Measurements from ENCODE around the gene ITPRID2.

ITPRID2 gene

DNA sequence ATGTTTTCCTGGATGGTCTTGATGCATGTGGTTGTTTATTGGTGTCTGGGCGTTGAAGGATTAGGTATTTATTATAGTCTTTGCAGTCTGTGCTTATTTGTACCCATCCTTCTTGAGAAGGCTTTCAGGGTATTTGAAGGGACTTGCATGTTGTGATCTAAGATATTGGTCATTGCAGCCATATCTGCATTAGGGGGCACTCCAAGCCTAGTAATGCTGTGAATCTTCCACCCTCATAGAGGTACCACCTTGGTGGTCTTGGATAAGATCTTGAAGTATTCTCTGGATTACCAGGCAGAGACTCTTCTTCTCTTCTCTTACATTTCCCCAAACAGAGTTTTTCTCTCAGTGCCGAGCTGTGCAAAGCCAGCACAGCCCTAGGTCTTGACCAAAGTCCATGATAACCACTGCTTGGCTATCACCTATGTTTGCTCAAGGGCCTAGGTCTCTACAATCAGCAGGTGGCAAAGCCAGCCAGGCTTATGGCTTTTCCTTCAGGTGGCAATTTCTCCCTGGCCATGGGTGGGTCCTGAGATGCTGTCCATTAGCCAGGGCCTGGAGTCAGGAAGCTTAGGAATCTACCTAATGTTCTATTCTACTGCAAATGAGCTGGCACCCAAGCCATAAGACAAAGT, 78.7 kb downstream of the ITPRID2 start:
- no peak for DNase-seq

DNA sequence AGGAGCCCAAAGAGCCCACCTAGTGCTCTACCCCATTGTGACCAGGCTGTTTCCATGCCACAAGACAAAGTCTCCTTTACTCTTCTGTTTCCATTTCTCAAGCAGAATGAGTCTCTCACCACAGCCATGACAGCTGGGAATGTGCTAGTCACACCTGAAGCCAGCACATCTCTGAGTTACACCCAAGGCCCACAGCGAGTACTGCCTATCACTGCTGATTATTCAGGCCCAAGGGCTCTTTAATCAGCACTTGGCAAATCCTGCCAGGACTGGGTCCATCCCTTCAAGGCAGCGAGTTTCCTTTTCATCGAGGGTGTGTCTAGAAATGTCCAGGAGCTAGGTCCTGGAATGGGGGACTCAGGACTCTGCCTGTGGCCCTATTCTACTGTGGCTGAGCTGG, 79.5 kb downstream of the ITPRID2 start:
- DNase-seq: no peak

DNA sequence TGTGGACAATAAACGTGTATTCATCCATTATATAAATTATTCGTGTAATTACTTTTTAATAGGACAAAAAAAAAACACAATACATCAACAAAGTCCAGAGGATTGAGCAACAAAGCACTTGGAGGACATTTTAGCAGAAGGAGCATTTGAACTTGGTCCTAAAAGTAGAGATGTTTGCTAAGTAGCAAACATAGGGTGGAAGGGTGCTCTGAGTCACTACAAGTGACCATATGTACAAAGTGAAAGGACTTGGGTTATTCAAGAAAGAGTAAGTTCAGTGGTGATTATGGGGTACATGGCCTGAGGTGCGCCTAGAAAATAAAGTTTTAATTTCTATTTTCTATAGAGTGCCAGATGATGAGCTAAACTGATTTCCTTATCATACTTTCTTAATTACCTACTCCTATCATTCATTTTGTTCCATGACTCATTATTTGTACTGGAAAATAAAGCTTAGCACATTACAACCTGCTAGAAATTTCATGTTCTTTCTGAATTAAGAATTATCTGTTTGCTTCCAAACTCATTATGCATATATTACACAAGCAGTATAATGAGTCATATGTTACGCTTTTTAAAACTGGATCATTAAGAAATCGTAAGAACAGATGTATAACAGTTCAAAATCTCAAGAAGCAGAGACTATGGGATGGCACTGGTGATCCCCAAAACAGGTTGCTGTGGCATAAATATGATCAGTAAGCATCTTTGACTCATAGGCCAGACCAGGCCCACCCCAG, 81.1 kb downstream of the ITPRID2 start:
- DNase-seq: no peak

DNA sequence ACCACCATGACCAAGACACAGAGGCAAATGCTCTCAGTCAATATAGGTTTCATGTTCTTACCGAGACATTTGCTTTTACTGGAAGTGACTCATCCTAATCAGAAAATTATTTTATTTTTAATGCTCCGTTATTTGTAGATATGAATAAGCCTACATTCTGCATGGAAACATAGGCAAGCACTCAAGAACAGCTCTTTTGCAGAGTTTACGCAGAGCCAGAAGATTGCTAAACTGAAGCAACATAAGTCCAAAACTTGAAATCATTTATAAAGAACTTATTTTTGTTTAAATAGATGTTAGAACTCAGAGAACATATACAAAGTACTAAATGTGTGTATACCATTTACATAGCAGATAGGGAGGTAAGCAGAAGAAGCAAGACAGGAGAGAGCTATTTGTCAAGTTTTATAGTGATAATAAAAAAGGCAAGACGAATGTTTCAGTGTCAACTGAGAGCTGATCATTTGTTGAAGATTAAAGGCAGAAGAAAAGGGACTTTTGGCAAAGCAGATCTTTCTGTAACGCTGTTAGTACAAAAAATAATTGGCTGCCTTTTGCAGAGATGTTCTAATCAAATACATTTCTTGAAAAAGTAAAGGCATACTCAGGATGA, 81.7 kb downstream of the ITPRID2 start:
- DNase-seq: no peak

DNA sequence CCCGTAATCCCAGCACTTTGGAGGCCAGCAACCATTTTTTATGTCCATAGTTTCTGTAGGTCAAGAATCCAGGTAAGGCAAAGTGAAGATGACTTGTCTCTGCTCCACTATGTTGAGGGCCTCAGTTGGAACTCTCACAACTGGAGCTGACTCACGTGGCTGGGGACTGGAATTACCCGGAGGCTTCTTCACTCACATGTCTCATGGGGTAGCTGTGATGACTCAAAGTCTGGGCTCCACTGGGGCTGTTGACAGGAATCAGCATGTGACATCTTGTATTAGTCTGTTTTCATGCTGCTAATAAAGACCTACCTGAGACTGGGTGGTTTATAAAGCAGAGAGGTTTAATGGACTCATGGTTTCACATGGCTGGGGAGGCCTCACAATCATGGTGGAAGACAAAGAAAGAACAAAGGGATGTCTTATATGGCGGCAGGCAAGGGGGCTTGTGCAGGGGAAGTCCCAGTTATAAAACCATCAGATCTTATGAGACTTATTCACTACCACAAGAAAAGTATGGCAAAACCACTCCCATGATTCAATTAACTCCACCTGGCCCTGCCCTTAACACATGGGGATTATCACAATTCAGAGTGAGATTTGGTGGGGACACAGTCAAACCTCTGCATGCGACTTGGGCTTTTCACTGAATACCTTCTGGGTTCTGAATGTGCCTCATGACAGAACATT, 86.3 kb downstream of the ITPRID2 start:
- DNase-seq: no peak

DNA sequence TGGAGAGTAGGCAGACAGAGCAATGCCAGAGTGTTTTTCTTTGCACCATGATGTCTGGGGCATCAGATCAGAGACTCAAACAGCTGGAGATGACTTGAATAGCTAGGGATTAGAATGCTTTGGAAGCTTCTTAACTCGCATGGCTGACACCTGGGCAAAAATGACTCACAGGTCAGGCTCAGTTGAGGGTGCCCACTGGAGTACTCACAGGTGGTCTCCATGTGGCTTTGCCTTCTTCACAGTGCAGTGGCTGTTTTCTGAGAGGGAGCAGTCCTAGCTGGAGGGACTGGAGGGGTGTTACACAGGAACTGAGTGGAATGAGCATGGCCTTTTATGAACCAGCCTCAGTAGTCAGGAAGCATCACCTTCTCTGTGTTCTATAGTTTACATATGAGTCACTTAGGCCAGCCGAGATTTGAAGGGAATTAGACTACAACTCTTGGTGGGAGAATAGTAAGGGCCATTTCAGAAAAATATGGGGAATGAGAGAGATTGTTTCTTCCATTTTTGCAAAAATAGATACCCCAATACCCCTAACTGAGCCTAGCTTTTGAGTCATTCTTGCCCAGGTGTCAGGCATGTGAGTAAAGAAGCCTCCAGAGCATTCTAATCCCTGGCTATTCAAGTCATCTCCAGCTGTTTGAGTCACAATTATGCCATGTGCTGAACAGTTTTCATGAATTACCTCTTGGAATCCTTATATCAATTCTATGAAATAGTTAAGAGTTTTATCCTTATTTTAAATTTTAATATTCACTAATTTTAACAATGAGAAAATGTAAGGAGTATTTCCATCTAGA, 87.0 kb downstream of the ITPRID2 start:
- DNase-seq: no peak

Measured in activated gamma-delta T cell treated with Interleukin-2 at 50 U/mL for 16 hours (primary cell).